ENCODE results near the gene MYO18A.
A peak's percentile ranks its signal among the peaks of the same experiment; 100 is the strongest.
"Not testable (repeated sequence)": the region's sequence is repeated elsewhere in the genome, so short reads cannot be mapped to it uniquely, and the experiment has no call there.

MYO18A gene

DNA sequence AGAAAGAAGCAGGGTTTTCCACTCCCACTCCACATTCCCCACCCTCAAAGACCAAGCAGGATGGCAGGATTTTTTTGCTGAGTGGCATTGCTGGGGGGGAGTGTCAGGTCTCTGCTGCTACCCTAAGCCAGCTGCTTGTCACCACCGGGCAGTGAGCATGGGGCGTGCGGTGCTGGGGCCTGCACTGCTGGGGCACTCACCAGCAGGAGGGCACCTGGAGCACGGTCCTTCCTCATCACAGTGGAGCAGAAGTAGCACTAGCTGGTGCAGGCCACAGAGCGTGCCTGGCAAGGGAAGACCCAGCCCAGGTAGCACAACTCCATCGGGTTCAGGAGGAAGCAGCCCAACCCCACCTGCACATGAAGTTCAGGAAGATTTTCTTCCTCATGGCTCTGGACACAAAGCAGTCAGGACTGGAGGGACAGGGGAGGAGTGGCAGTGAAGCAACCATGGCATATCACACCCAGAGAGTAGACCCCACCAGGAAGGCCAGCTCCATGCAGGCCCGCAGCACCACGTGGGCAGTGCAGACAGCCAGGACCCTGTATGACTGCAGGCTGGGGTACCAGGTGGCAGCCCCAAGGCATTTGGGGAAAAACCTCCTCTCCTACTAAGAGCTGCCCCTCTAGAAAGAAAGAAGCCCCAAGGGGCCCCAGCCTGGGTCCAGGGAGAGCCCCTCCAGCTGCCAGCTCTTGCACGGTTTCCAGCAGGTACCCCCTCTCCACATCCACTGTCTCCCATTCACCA is 16.7 kb upstream of the MYO18A start:
- DNase-seq (ENCODE audit: low spot score), result peak; percentile 2

DNA sequence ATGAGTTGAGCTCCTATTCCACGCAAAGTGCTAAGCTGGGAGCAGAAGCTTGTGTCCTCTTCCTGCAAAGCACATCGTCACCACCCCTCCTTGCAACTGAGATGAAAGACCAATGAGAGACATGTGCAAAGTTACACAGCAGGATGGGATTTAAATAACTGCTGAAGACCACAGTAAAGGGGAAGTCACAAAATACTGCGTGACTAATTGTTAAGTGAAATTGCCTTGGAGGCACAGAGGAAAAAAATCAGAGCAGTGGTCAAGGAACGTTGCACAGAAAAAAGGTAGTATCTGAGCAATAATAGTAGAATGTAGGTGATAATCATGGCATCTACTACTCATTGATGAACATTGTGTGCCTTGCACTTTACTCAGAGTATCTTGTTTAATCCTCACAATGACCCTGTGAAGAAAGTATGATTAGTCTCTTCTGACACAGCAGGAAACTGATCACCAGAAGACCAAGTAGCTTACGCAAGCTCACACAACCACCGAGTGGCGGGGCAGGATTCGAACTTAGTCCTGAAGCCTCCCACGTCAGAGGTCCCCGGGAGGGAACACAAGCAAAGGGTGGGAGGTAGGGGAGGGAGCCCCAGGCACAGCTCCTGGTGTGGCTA is 15.4 kb upstream of the MYO18A start:
- peak; percentile 5 for DNase-seq (ENCODE audit: low spot score)

DNA sequence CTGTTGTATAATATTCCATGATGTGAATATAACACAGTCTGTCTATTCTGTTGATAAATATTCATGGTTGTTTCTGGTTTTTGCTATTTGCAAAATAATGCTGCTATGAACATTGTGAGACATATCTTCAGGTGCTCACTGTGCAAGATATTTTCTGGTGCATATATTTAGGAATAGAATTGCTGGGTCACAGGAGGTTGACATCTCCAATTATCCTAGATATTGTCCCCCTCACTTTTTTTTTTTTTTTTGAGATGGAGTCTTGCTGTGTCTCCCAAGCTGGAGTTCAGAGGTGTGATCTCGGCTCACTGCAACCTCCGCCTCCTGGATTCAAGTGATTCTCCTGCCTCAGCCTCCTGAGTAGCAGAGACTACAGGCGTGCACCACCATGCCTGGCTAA is 14.5 kb upstream of the MYO18A start:
- no peak for DNase-seq (ENCODE audit: low spot score)

DNA sequence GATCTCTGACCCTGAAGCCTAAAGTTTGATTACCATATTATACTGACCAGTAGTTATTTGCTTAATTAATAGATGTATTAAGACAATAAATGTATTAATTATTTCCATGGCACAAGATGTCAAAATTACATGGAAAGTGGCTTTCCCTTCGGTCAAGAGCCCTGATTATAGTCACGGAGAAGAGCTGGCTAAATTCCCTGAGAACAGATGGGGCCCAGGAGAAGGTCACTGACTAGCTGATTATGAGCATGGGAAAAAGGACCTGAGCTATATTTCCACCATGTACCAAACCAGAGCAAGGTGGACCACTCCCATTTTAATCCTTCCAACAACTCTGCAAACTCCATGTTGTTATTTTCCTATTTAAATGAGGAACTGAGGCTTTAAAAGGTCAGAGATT is 12.9 kb upstream of the MYO18A start:
- no peak for DNase-seq (ENCODE audit: low spot score)

DNA sequence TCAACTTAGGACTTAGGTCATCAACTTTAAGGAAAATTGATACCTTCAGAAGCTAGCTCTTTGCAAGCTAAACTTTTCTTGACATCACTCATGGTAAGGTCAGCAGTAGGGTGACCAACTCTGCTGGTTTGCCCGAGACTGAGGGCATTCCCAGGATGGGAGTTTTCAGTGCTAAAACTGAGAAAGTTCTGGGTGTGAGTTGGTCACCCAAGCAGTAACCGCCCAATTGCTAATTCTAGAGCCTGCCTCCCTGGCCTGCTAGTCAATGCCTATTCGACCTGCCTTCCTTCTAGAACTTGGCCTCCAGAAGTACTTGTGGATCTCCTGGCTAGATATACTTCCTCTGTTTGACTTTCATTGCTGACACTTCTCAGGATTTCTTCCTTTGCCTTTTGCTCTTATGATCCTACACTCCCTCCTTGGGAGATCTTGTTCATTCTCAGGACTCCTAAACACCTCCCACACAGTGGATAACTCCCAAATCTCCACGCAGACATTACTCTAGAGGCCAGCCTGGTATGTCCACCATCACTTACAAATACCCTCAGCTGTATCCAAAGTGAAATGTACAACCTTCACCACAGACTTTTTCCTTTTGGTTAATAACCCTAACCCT is 10.5 kb upstream of the MYO18A start:
- DNase-seq (ENCODE audit: low spot score), result no peak

DNA sequence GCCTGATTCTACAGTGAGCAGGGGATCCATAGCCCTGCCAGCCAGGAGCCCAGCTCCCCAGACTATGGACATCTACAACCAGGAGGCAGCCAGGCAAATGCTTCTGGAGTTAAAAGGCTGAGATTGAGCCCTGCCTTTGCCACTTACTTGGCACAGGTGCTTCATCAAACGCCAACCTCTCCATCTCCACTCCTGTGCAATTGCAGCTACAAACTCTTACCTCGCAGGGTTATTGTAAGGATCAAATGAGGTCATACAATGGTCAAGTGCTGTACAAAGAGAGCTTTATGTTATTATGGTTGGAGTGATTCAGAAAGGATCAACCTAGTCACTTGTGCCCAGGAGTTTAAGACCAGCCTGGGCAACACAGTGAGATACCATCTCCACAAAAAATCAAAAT is 9.8 kb upstream of the MYO18A start:
- DNase-seq (ENCODE audit: low spot score), result no peak

DNA sequence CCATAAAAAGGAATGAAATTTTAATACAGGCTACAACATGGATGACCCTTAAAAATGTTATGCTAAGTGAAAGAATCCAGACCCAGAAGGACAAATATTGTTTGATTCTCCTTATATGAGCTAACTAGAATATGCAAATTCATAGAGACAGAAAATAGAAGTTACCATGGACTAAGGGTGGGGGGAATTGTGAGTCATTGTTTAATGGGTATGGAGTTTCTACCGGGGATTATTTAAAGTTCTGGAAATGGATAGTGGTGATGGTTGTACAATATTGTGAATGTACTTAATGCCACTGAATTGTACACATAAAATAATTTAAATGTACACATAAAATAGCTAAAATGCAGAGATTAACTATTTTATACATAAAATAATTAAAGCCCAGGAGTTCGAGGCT is 9.2 kb upstream of the MYO18A start:
- no peak for DNase-seq (ENCODE audit: low spot score)

DNA sequence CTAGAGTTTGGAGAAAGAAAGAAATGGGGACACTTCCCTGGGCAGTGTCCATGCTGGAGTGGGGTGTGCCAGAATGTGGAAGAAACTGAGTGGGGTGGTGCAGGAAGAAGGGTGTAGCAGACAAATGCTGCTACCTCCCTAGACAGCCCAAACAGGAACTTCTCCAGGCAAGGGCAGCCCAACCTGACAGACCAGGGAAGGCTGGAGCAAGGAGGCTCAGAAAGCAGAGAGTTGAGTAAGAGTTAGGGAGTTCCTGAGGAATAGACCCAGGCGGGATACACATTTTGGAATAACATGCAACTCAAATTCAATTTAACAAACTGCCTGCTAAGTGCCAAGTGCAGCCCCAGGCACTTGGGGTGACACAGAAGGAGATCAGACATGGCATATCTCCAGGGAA is 1.0 kb upstream of the MYO18A start:
- no peak for DNase-seq (ENCODE audit: low spot score)

DNA sequence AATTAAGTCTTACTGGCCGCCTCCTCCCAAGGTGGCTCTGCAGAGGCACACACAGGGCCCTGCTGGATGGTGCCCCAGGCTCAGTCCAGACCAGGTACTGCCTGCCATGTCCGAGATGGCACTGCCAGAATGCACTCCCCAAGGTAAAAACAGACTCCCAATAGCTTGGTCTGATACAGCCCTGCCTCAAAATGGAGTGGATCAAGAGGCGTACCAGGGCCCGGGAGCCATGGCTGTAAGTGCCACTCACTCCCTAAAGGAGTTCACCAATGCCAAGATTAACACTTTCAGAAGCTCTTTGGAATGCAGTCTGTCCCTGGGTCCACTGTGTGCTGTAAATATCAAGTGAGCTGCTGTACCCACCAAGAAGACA is 576 bp upstream of the MYO18A start:
- no peak for DNase-seq (ENCODE audit: low spot score)

DNA sequence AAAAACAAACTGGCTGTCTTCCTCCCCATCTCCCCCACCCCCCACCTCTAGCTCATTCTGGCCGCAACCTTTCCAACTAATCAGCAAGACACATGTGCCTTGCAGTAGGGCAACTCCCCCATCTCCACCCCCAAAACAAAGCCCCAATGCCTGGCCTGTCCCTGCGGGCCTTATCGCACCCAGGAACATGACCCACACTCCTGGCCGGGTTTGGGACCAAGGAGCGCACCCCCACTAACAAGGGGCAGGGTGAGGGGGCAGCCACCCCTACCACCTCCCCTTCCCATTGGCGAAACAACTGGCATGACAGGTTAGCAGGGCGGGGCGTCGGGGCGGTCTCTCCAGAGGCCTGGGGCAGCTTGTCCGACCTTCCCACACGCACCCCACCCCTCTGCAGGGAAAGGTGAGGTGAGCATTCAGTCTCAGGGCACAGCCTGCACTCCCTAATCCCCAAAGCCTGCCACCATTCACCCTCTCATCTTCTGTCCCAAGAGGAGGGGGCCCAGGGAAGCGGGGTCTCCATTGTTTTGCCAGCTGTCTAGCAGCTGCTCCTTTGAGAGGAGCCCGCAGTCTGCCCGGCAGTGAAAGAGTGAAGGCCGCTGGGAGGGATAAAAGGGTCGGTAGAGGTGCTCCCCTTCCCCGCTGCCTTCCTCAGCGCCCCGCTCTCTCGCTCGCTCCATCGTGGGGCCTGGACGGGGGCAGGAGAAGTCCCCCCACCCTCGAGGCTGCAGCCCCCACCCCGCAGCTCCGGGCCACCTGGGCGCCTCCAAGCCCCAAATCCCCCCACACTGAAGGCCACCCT is 765 bp downstream of the MYO18A start:
- peak; percentile 83 for DNase-seq (ENCODE audit: low spot score)

DNA sequence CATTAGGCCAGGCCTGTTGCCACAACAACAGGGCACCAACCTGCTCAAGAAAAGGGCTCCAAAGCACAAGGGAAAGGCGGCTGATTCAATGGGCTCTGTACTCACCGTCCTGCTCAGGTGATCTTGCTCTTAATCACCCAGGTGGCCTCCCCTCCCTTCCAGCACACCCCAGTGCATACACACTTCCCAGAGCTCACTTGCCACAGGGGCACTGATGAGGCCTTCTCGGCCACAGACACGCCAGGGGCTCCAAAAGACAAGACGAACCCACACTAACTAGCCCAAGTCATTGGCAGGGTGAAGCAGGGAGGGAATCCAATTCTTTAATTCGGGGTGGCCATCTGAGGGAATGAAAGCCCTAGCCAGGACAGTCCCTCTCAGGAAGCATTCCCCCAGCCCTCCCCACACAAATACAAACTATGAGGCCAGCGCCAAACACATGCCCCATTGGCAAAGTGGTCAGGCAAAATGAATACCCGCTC is 1.4 kb downstream of the MYO18A start:
- DNase-seq (ENCODE audit: low spot score), result no peak

DNA sequence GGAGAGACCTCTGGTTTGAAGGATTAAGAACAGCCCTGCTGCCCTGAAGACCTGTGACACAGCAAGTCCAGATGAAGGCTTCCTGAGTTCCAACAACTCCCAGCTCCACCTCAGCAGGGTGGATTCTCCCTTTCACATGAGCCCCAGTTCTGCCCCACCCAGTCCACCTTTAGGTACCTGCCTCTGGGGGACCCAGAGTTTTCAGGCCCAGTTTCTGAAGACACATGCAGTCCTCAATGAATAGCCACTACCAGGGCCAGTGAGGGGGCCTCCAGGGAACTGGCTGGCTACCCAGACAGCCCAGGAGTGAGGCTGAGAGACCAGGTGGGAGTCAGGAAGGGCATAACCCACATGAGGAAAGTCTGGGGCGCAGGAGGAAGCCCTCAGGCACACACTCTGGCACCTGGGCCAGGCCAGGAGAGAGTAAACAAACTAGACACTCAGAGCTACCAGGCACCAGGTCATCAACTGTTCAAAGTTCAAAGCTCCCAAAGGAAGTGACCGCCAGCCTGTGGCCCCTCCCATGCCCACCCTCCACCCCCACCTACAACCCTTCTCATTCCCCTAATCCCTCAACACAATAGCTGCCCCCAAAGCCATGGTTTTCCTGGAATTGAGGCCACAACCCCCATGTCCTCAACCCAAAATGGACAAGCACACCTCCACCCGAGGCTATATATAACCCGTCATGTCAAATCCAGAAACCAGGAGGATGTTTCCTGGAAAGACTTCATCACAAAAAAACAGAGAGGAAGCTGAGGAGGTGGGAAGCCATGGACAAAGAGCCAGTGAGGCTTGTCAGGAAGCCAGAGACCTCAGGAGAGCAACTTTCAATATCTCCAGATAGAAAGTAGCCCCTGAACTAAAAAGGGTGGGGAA is 2.1 kb downstream of the MYO18A start:
- DNase-seq (ENCODE audit: low spot score), result no peak

DNA sequence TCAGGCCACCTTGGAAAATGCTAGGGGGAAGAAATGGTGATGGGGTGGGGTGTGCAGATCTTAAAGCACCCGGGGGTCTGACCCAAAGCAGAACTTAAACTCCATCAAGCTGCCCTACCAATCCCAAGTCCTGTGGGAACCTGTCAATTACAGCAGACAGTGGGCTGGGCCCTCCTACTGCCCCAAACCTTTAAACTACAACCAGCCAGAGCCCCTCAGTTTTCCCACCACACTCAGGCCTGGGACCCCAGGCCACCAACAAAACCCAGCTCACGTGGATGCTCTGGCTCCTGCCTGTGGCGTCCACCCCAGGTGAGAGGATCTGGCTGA is 2.7 kb downstream of the MYO18A start:
- no peak for DNase-seq (ENCODE audit: low spot score)

DNA sequence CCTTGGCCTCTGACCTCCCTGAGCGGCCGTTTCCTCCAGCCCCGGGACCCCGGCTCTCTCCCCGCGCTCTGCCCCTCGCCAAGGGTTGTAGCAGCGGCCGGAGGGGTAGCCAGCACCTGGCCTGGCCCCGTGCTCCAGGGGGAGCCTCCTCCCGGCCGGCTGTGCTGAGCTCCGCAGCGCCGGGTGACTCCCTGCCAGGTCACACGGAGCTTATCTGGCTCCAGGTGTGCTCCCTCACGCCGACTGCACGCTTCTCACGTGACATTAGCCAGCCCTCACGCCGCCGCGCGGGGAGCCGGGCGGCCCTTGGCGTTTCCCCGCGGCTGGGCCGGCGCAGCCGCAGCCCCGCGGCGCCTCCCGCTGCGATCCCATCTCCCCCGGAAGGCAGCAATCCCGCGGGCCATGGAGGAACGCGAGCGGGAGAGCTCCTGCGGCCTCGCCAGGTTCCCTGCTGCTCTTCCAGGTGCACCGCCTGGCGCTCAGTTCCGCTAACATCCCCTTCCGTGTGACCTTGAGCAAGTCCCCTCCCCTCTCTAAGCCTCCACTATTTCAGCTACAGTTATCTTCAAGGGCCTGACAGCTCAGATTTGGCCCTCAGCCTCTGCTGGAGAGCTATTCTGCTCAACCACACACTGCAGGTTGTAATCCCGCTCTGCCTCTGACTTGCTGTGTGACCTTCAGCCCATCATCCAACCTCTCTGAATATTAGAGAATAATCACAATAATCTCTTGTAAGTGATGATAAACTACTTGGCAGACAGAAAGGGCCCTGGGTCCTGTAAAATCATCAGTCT is 3.4 kb downstream of the MYO18A start:
- DNase-seq (ENCODE audit: low spot score), result peak; percentile 73

DNA sequence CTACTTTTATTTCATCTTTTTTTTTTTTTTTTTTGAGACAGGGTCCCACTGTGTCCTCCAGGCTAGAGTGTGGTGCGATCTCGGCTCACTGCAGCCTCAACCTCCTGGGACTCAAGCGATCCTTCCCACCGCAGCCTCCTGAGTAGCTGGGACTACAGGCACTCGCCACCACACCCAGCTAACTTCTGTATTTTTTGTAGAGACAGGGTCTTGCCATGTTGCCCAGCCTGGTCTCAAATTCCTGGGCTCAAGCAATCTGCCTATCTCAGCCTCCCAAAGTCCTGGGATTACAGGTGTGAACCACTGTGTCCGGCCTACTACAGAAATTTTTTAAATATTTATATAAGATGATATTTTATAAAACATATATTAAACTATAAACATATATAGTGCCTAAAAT is 4.8 kb downstream of the MYO18A start:
- no peak for DNase-seq (ENCODE audit: low spot score)

DNA sequence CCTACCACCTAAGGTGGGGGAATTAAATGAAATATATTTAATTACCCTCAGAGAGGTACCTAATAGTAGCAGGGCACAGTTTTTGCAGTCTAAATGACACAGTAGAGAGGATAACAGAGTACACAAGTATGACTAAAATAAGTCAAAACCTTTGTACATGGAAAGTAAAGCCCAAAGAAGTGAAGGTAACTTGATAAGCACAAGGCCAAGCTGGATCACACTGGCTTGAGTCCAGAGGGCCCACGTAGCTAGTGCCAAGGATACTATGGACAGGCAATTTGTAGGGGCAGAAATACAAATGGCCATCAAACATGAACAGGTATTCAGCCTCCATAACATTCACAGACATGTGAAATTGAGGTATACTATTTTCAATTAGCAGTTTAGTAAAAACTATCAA is 7.6 kb downstream of the MYO18A start:
- DNase-seq (ENCODE audit: low spot score), result no peak

DNA sequence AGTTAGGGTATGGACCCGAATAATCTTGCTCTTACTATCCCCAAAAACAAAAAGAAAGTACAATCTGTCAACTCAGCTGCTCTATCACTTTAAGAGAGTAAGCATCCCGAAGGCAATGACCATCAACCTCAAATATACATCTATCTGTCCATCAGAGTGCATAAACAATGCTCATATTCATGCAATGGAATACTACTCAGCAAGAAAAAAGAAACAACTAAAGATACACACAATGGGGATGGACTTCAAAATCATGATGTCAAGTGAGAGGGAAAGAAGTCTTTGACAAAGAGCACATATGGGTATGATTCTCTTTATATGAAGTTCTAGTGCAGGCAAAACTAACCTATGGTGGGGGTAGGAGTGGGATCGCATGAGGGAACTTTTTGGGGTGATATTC is 9.5 kb downstream of the MYO18A start:
- no peak for DNase-seq (ENCODE audit: low spot score)

DNA sequence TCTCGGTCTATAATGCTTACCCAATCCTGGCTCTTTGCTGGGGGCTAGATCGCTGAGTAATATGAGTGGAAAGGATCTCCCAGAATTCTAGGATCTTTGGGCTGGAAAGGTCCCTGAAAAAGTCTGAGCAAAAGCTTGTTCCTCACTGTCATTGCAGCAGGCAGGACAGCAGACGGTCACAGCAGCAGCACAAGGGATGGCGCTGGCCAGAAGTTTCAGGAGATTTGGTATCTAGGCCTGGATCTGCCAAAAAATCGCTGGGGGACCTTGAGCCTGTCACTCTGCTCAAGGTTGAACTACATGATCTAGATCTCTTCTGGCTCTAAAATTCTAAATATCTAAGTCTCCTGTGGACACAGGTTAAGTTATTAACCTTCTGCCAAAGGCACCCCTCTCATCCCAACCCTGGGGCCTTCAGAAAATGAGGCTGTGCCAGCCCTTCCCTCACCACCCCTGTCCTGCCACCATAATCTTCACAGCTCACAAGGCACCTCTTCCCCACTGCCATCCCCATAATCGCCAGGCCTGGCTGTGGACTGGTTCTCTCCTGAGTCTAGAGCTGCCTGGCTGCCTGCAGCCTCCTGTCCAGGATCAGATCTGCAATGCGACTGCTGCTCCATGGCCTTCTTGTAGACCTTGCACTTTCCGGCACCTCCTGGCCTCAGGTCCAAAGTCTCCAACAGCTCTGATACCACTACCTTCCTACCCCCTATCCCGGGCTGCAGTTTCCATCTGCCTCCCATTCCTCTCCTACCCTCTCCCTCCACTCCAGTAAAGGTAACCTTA is 10.2 kb downstream of the MYO18A start:
- DNase-seq (ENCODE audit: low spot score), result no peak

DNA sequence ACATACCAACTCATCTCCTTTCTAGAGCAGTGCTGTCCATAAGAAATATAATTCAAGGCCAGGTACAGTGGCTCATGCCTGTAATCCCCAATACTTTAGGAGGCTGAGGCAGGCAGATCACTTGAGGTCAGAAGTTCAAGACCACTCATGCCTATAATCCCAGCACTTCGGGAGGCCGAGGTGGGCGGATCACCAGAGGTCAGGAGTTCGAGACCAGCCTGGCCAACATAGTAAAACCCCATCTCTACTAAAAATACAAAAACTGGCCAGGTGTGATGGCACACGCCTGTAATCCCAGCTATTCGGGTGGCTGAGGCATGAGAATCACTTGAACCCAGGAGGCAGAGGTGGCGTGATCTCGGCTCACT is 11.5 kb downstream of the MYO18A start:
- not testable (repeated sequence) for DNase-seq (ENCODE audit: low spot score)

DNA sequence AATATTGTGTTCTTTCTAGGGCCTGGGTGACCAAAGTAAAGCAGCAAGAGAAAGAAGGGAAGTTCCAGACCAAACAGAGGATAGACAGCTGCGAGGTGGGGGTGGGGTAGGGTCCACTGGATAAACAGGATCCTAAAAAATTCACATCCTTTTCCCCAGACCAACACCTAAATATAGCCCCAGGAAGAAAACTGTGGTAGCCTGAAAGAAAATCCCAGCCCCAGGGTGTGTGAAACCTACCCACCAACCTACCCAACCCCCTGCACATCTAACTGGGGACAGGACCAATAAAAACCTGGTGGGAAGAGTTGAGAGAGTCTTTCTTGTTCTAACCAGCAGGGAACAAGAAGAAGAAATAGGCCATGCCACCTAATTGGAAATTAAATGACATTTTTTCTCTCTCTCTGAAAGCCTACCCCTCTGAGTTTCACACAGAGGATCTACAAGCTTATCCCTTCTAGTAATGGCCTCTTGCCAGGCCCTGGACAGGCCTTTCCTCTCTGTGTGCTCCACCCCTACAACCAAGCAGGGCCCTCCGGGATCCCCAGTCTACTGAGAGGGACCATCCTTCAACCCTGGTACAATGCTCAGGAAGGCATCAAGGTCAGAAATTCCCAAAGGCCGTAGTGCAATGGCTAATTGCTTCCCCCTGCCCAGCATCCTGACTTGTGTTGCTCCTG is 12.0 kb downstream of the MYO18A start:
- DNase-seq (ENCODE audit: low spot score), result peak; percentile 4

All from iPS-NIHi11 (cell line).